Tibial artery (tissue), 4 donors: ENCODE results near the gene STARD5.

Experiments
- DNase-seq, 2 donors: peaks; one replicate each; pipeline ENCODE4 v3.0.0-alpha.2; 2019
- H3K27ac ChIP-seq, 2 donors: fragments of 200-600 bp; sonication (generic) in 1 of 2; 1 replicate in 1 of 2; 2 replicates in 1 of 2; pipeline ENCODE4 v1.5.1; 2018 to 2019; ENCODE audit warnings: mild to moderate bottlenecking in 1 of 2
- H3K27me3 ChIP-seq, 2 donors: fragments of 200-600 bp; sonication (generic) in 1 of 2; one replicate each; pipeline versions ENCODE4 v1.5.1 to v1.6.0; 2016 to 2019
- H3K36me3 ChIP-seq, 3 donors: fragments of 200-600 bp; sonication (generic) in 2 of 3; one replicate each; pipeline ENCODE4 v1.5.1; 2016 to 2019; ENCODE audit warnings: mild to moderate bottlenecking in 2 of 3
- H3K4me1 ChIP-seq, 4 donors: fragments of 200-600 bp; sonication (generic) in 2 of 4; 1 replicate in 3 of 4; 2 replicates in 1 of 4; pipeline ENCODE4 v1.5.1; 2016 to 2019
- H3K4me3 ChIP-seq, 2 donors: fragments of 200-600 bp; sonication (generic) in 1 of 2; 1 replicate in 1 of 2; 2 replicates in 1 of 2; pipeline ENCODE4 v1.5.1; 2018 to 2019; ENCODE audit warnings: mild to moderate bottlenecking in 2 of 2
- H3K9me3 ChIP-seq, 3 donors: fragments of 200-600 bp; sonication (generic) in 1 of 3; one replicate each; pipeline ENCODE4 v1.5.1; 2016 to 2019
- intact Hi-C: fragments of 100-400 bp; cut with DNase I; formaldehyde crosslinking; loops from one replicate; pipeline ENCODE4 v1.15.0; 2023; ENCODE audit warnings: low total_unique reads
- TF ChIP-seq, protein P1 (sequence below), 2 experiments: fragments of 200-600 bp in 1 of 2; fragments of 450-650 bp in 1 of 2; IDR thresholded peaks; one replicate each; pipeline ENCODE4 v1.5.1; 2017 to 2019; ENCODE audit warnings: antibody characterized with exemption in 2 of 2, mild to moderate bottlenecking in 1 of 2, moderate library complexity in 1 of 2

The STARD5 gene

GRCh38 chr15:81327516-81327915 lies 3.6 kb upstream of the STARD5 start:
- TF ChIP-seq, protein P1, sequence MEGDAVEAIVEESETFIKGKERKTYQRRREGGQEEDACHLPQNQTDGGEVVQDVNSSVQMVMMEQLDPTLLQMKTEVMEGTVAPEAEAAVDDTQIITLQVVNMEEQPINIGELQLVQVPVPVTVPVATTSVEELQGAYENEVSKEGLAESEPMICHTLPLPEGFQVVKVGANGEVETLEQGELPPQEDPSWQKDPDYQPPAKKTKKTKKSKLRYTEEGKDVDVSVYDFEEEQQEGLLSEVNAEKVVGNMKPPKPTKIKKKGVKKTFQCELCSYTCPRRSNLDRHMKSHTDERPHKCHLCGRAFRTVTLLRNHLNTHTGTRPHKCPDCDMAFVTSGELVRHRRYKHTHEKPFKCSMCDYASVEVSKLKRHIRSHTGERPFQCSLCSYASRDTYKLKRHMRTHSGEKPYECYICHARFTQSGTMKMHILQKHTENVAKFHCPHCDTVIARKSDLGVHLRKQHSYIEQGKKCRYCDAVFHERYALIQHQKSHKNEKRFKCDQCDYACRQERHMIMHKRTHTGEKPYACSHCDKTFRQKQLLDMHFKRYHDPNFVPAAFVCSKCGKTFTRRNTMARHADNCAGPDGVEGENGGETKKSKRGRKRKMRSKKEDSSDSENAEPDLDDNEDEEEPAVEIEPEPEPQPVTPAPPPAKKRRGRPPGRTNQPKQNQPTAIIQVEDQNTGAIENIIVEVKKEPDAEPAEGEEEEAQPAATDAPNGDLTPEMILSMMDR (IDR thresholded peaks at IDR 0.05) = no peak
- Histone ChIP-seq H3K4me3 (no peak overlapping the region), H3K4me1 (peaks cover 0 to 19% (median 10%) of the 10 kb centered on the region in 4 donors), H3K36me3 (no peaks in the 10 kb centered on the region), H3K27me3 (no peaks in the 10 kb centered on the region), H3K27ac (no peak overlapping the region), H3K9me3 (no peaks in the 10 kb centered on the region)
- no peak for DNase-seq
- intact Hi-C loops = no loop called here

DNA sequence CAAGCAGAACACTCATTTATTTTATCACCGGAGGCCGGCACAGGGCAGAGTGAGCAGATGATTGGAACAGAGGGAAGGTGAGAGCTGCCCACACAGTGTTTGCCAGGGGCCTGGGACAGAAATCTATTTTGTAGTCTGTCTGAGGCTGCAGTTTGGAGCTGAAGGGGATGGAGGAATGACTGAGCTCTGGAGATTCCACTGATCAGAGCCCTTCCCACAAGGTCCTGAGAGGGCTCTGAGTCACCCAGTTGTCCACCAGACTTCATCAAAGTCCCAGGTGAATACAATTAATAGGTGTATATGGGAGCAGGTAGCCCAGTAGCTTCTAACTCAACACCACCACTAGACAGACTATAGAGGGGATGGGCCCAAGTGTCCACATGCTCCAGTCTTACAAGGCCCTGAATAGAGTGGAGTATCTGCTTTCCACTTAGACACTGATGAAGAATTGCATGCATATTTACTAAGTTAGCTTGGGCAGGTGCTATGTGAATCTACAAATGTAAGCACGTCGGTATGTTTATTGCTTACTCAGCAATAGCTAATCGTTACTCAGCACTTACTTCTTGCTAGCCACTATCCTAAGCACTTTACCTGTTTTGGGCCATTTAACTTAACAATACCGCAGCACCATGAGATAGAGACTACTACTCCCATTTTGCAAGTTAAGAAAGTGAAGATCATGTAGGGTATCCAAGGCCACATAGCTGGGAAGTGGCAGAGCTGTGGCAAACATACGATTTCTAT lies 2.7 kb upstream of the STARD5 start:
- Histone ChIP-seq H3K36me3 (no peaks in the 10 kb centered on the region), H3K9me3 (no peaks in the 10 kb centered on the region), H3K4me3 (no peak overlapping the region), H3K27ac (no peak overlapping the region), H3K27me3 (no peaks in the 10 kb centered on the region), H3K4me1 (peaks cover 0 to 21% (median 11%) of the 10 kb centered on the region in 4 donors)
- DNase-seq = no peak
- TF ChIP-seq, protein P1 (IDR thresholded peaks at IDR 0.05) = no peak
- intact Hi-C loops = no loop called here

GRCh38 chr15:81323559-81323943 lies 390 bp downstream of the STARD5 start:
- intact Hi-C loops = no loop called here
- DNase-seq = no peak
- peak overlapping the region; percentile 62 to 81 for H3K4me3 ChIP-seq

GRCh38 chr15:81322676-81323253 lies 1.2 kb downstream of the STARD5 start:
- intact Hi-C loops = no loop called here
- no peak for DNase-seq
- no peak overlapping the region for H3K4me3 ChIP-seq
- TF ChIP-seq, protein P1 (IDR thresholded peaks at IDR 0.05) = no peak
- H3K4me1 ChIP-seq = peaks cover 0 to 21% (median 11%) of the 10 kb centered on the region in 4 donors
- H3K27me3 ChIP-seq = no peaks in the 10 kb centered on the region
- H3K36me3 ChIP-seq = peaks cover 7 to 20% (median 17%) of the 10 kb centered on the region in 3 donors
- H3K27ac ChIP-seq = no peak overlapping the region
- no peaks in the 10 kb centered on the region for H3K9me3 ChIP-seq

More at GRCh38 chr15:81323559-81323943, 390 bp downstream of the STARD5 start:
- no peaks in the 10 kb centered on the region for H3K27me3 ChIP-seq
- no peaks in the 10 kb centered on the region for H3K9me3 ChIP-seq
- peak overlapping the region; percentile 65 to 83 for H3K27ac ChIP-seq
- H3K36me3 ChIP-seq = peaks cover 2 to 12% (median 9%) of the 10 kb centered on the region in 3 donors
- peaks cover 0 to 21% (median 11%) of the 10 kb centered on the region in 4 donors for H3K4me1 ChIP-seq
- TF ChIP-seq, protein P1 (IDR thresholded peaks at IDR 0.05) = no peak

DNA sequence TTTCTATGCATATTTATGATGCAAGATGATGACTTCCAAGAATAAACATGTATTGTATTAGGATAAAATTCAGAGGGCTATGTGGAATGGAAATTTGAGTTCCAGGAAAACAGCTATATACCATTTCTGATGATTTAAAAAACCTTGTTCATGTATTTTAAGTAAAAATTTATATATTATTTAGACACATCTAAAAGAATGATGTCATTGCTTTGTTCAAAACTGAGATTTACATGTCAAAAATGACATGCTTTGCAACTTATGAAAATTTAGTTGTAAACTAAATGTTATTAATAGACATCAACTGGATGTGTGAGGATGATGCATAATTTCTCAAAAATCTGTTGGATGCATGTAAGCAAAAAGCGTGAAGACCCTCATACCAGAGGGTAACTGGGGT lies 2.3 kb downstream of the STARD5 start:
- H3K9me3 ChIP-seq = no peaks in the 10 kb centered on the region
- H3K36me3 ChIP-seq = peaks cover 7 to 24% (median 22%) of the 10 kb centered on the region in 3 donors
- H3K27me3 ChIP-seq = no peaks in the 10 kb centered on the region
- no peak for DNase-seq
- peaks cover 0 to 21% (median 11%) of the 10 kb centered on the region in 4 donors for H3K4me1 ChIP-seq
- no peak overlapping the region for H3K27ac ChIP-seq
- intact Hi-C loops = no loop called here
- no peak overlapping the region for H3K4me3 ChIP-seq
- TF ChIP-seq, protein P1 (IDR thresholded peaks at IDR 0.05) = no peak
